ENCODE data around the gene RLBP1.

- TF ChIP-seq RAD21 (conservative IDR thresholded peaks at IDR 0.05) (no peak), CTCF (IDR thresholded peaks at IDR 0.05; ENCODE audit: poor library complexity, severe bottlenecking) (no peak), SMC3 (conservative IDR thresholded peaks at IDR 0.05; ENCODE audit: poor library complexity) (no peak), EP300 (conservative IDR thresholded peaks at IDR 0.05; ENCODE audit: poor library complexity, severe bottlenecking) (no peak), EZH2 (IDR thresholded peaks at IDR 0.05; ENCODE audit: borderline replicate concordance, insufficient read depth, low read length, poor library complexity, severe bottlenecking) (no peak), TAF1 (IDR thresholded peaks at IDR 0.05; ENCODE audit: low read depth) (no peak)
Measured at GRCh38 chr15:89167267-89168176, 53.9 kb downstream of the RLBP1 start.

Data from neural cell (in vitro differentiated cells).